HCT116 (cell line): Measurements from ENCODE around the gene MAGEA4. TPM values are rescaled to one million over a fixed set of nuclear protein-coding genes. Genes with fewer than 3 reads are reported as not detected.

Source experiments
- ATAC-seq: fragments of 200-7000 bp; cut with Tn5 transposase; 2 replicates; pipeline ENCODE4 v1.9.1; 2020; ENCODE audit warnings: mild to moderate bottlenecking, moderate library complexity
- BruUV-seq: library from RNA; stranded (reverse); fragments of 400-500 nt; replicated peaks from 2 replicates; lab custom pipeline; 2021; lab: Mats Ljungman, UMichigan
- CTCF ChIA-PET: fragments of 300-600 bp; sonication (Branson Sonifier 250); formaldehyde crosslinking; loops from one replicate; lab custom pipeline; 2021; ENCODE audit warnings: antibody characterized with exemption; lab: Charles Lee
- POLR2A ChIA-PET: fragments of 300-600, 350-600 bp; sonication (Branson Sonifier 250); formaldehyde crosslinking; loops from one replicate; lab custom pipeline; 2021; ENCODE audit warnings: antibody characterized with exemption; lab: Charles Lee
- RAD21 ChIA-PET, 2 experiments: fragments of 300-600 bp; sonication (Branson Sonifier 250); formaldehyde crosslinking; loops; one replicate each; lab custom pipeline; 2023; ENCODE audit warnings: low total read pairs in 2 of 2; ENCODE audit not compliant: uncharacterized antibody in 2 of 2, unreplicated experiment in 2 of 2, low non-redundant PET in 1 of 2; lab: Charles Lee
- DNase-seq: peaks from one replicate; pipeline ENCODE4 v3.0.0-alpha.2; 2010; ENCODE audit warnings: low read depth, low spot score
- H2AFZ ChIP-seq: fragments of 200-600 bp; shearing (Covaris generic), sonication (generic); 2 replicates; pipeline ENCODE4 v1.6.1; 2017; ENCODE audit warnings: low read depth, mixed run types, mixed read lengths, antibody characterized with exemption, low read length; ENCODE audit not compliant: poor library complexity, severe bottlenecking
- H3K27ac ChIP-seq: 2 replicates; pipeline ENCODE4 v1.5.1; 2012; ENCODE audit warnings: low read depth, low read length
- H3K27me3 ChIP-seq: fragments of 200-600 bp; sonication (generic); 2 replicates; pipeline ENCODE4 v1.6.1; 2016; ENCODE audit warnings: mixed run types, low read length, mixed read lengths; ENCODE audit not compliant: insufficient read depth
- H3K36me3 ChIP-seq, 2 experiments: fragments of 200-500 bp in 1 of 2; fragments of 200-600 bp in 1 of 2; sonication (Bioruptor generic) in 1 of 2; sonication (generic) in 1 of 2; 2 replicates each; pipeline versions ENCODE4 v1.5.1 to v1.6.1; 2014 to 2016; ENCODE audit warnings: low read length in 2 of 2, inconsistent platforms in 1 of 2, mixed read lengths in 1 of 2, mixed run types in 1 of 2; ENCODE audit not compliant: insufficient read depth in 2 of 2, control insufficient read depth in 1 of 2
- H3K4me1 ChIP-seq, 2 experiments: fragments of 200-600 bp in 1 of 2; sonication (generic) in 1 of 2; 2 replicates each; pipeline versions ENCODE4 v1.5.1 to v1.6.1; 2012 to 2017; ENCODE audit warnings: low read length in 2 of 2, inconsistent platforms in 1 of 2, mild to moderate bottlenecking in 1 of 2, mixed read lengths in 1 of 2, mixed run types in 1 of 2, moderate library complexity in 1 of 2; ENCODE audit not compliant: insufficient read depth in 2 of 2, control insufficient read depth in 1 of 2
- H3K4me2 ChIP-seq: fragments of 200-600 bp; sonication (generic); 2 replicates; pipeline ENCODE4 v1.6.1; 2017; ENCODE audit warnings: mixed run types, low read length, mixed read lengths
- H3K4me3 ChIP-seq, 2 experiments: fragments of 200-600 bp in 1 of 2; sonication (generic) in 1 of 2; replicated peaks in 1 of 2; 2 replicates each; pipeline ENCODE4 v1.5.1; 2011 to 2016; ENCODE audit warnings: low read length in 2 of 2, control low read depth in 1 of 2, low read depth in 1 of 2, mild to moderate bottlenecking in 1 of 2, mixed read lengths in 1 of 2, mixed run types in 1 of 2
- H3K79me2 ChIP-seq: fragments of 200-600 bp; sonication (generic); 2 replicates; pipeline ENCODE4 v1.6.1; 2017; ENCODE audit warnings: mild to moderate bottlenecking, mixed run types, low read length, moderate library complexity, mixed read lengths; ENCODE audit not compliant: insufficient read depth
- H3K9ac ChIP-seq: fragments of 200-600 bp; sonication (generic); 2 replicates; pipeline ENCODE4 v1.6.1; 2016; ENCODE audit warnings: low read length, mixed read lengths
- H3K9me2 ChIP-seq: fragments of 200-600 bp; sonication (generic), shearing (Covaris generic); 2 replicates; pipeline ENCODE4 v1.6.1; 2017; ENCODE audit warnings: mixed run types, mild to moderate bottlenecking, moderate library complexity; ENCODE audit not compliant: insufficient read depth
- H3K9me3 ChIP-seq, 2 experiments: fragments of 200-500 bp in 1 of 2; fragments of 200-600 bp in 1 of 2; sonication (Bioruptor generic) in 1 of 2; sonication (generic) in 1 of 2; 2 replicates each; pipeline ENCODE4 v1.6.1; 2014 to 2017; ENCODE audit warnings: low read length in 2 of 2, mixed read lengths in 2 of 2, inconsistent platforms in 1 of 2, low read depth in 1 of 2, mild to moderate bottlenecking in 1 of 2, mixed run types in 1 of 2, moderate library complexity in 1 of 2; ENCODE audit not compliant: control insufficient read depth in 1 of 2, insufficient read depth in 1 of 2
- H4K20me1 ChIP-seq: fragments of 200-600 bp; sonication (generic), shearing (Covaris generic); 2 replicates; pipeline ENCODE4 v1.6.1; 2017; ENCODE audit warnings: mixed run types, mild to moderate bottlenecking, moderate library complexity; ENCODE audit not compliant: insufficient read depth
- CBX3 ChIP-seq: IDR thresholded peaks from 2 replicates; pipeline ENCODE4 v1.6.1; 2012; ENCODE audit warnings: low read depth
- EZH2 ChIP-seq: fragments of 200-600 bp; sonication (generic); IDR thresholded peaks from 2 replicates; pipeline ENCODE4 v1.6.1; 2017; ENCODE audit warnings: antibody characterized with exemption, mixed run types
- FOSL1 ChIP-seq: IDR thresholded peaks from 2 replicates; pipeline ENCODE4 v1.6.1; 2012; ENCODE audit warnings: low read depth
- JUND ChIP-seq: IDR thresholded peaks from 2 replicates; pipeline ENCODE4 v1.6.1; 2012
- REST ChIP-seq: IDR thresholded peaks from 2 replicates; pipeline ENCODE4 v1.6.1; 2012; ENCODE audit warnings: low read depth
- SP1 ChIP-seq: IDR thresholded peaks from 2 replicates; pipeline ENCODE4 v1.6.1; 2012; ENCODE audit warnings: low read depth
- TCF7L2 ChIP-seq: IDR thresholded peaks from 2 replicates; pipeline ENCODE4 v1.7.0; 2011; ENCODE audit warnings: borderline replicate concordance, inconsistent platforms; ENCODE audit not compliant: insufficient read depth, insufficient read length; ENCODE audit errors: extremely low read depth
- YY1 ChIP-seq: IDR thresholded peaks from 2 replicates; pipeline ENCODE4 v1.6.1; 2011; ENCODE audit warnings: low read length, low read depth, moderate library complexity, mild to moderate bottlenecking; ENCODE audit not compliant: insufficient replicate concordance; ENCODE audit errors: extremely low read depth
- ZFX ChIP-seq: fragments of 450-650 bp; IDR thresholded peaks from 2 replicates; pipeline ENCODE4 v1.6.1; 2017
- intact Hi-C: fragments of 100-400 bp; cut with micrococcal nuclease; formaldehyde crosslinking; loops from 2 replicates; pipeline ENCODE4 v1.10.0; 2022
- total RNA-seq: library from RNA; stranded (reverse); gene quantifications from one replicate; pipeline ENCODE4 v1.2.1, GENCODE V29; 2021; ENCODE audit not compliant: unreplicated experiment
- TF ChIP-seq, protein P1 (sequence below): IDR thresholded peaks from 2 replicates; pipeline ENCODE4 v1.6.1; 2011; ENCODE audit warnings: mild to moderate bottlenecking, low read length, moderate library complexity; ENCODE audit not compliant: insufficient replicate concordance; ENCODE audit errors: extremely low read depth
- TF ChIP-seq, protein P2 (sequence below): IDR thresholded peaks from 2 replicates; pipeline ENCODE4 v1.6.1; 2012

The MAGEA4 gene
- total RNA-seq, 1 experiment from 2014 or later = not detected

DNA sequence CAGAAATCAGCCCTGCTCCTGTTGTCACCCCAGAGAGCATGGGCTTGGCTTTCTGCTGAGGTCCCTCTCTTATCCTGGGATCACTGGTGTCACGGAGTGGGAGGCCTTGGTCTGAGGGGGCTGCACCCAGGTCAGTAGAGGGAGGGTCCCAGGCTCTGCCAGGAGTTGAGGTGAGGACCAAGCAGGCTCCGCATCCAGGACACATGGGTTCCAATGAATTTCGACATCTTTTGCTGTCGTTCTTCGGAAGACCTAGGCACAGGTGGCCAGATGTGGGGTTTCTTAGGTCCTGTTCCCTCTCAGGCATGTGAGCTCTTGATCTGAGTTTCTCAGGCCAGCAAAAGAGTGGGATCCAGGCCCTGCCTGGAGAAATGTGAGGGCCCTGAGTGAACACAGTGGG is 10.0 kb downstream of the MAGEA4 start:
- no peak for TF ChIP-seq SP1
- TF ChIP-seq TCF7L2 = no peak
- TF ChIP-seq, protein P1, sequence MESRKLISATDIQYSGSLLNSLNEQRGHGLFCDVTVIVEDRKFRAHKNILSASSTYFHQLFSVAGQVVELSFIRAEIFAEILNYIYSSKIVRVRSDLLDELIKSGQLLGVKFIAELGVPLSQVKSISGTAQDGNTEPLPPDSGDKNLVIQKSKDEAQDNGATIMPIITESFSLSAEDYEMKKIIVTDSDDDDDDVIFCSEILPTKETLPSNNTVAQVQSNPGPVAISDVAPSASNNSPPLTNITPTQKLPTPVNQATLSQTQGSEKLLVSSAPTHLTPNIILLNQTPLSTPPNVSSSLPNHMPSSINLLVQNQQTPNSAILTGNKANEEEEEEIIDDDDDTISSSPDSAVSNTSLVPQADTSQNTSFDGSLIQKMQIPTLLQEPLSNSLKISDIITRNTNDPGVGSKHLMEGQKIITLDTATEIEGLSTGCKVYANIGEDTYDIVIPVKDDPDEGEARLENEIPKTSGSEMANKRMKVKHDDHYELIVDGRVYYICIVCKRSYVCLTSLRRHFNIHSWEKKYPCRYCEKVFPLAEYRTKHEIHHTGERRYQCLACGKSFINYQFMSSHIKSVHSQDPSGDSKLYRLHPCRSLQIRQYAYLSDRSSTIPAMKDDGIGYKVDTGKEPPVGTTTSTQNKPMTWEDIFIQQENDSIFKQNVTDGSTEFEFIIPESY = no peak
- no peak for TF ChIP-seq CBX3
- no peak for TF ChIP-seq ZFX
- TF ChIP-seq JUND = no peak
- TF ChIP-seq, protein P2, sequence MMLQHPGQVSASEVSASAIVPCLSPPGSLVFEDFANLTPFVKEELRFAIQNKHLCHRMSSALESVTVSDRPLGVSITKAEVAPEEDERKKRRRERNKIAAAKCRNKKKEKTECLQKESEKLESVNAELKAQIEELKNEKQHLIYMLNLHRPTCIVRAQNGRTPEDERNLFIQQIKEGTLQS = no peak
- TF ChIP-seq YY1 = no peak
- TF ChIP-seq FOSL1 = no peak
- no peak for TF ChIP-seq REST
- no peak for TF ChIP-seq EZH2
- TF ChIP-seq, all 23 proteins: peak for 0
- no peaks in the 10 kb centered on the region for H3K9me3 ChIP-seq
- H3K27me3 ChIP-seq = no peaks in the 10 kb centered on the region; the same call in 1 of the 2 replicates
- H3K27ac ChIP-seq = no peak overlapping the region
- H3K9me2 ChIP-seq = no peaks in the 10 kb centered on the region
- intact Hi-C loops = no loop called here
- H3K9ac ChIP-seq = no peak overlapping the region
- ChIA-PET CTCF (no interaction called here), RAD21 (no interaction called here), POLR2A (no interaction called here)
- H3K4me3 ChIP-seq = no peak overlapping the region
- DNase-seq = no peak
- no TSS peak for BruUV-seq
- H3K36me3 ChIP-seq = no peaks in the 10 kb centered on the region
- H3K4me1 ChIP-seq = no peaks in the 10 kb centered on the region
- no peak for ATAC-seq
- H2AFZ ChIP-seq = no peak overlapping the region
- H4K20me1 ChIP-seq = no peaks in the 10 kb centered on the region
- H3K79me2 ChIP-seq = no peaks in the 10 kb centered on the region
- no peak overlapping the region for H3K4me2 ChIP-seq
